HepG2 (cell line): ENCODE measurements around the gene GNB4. TPM values are rescaled to one million over a fixed set of nuclear protein-coding genes. Genes with fewer than 3 reads are reported as not detected.

Source experiments
- CAMTA2 ChIP-seq: sonication (generic); formaldehyde crosslinking; IDR thresholded peaks from 2 replicates; pipeline ENCODE4 v1.4.0; 2020; ENCODE audit warnings: mild to moderate bottlenecking, missing genetic modification reagents, borderline replicate concordance
- GABPB1 ChIP-seq: IDR thresholded peaks from 2 replicates; pipeline ENCODE4 v1.6.1; 2016; ENCODE audit warnings: mild to moderate bottlenecking, missing genetic modification reagents, moderate library complexity, missing compliant biosample characterization
- HDAC2 ChIP-seq: sonication (generic); formaldehyde crosslinking; IDR thresholded peaks from 2 replicates; pipeline ENCODE4 v1.4.0; 2020; ENCODE audit warnings: missing genetic modification reagents
- HMGXB4 ChIP-seq, 2 experiments: sonication (generic) in 1 of 2; formaldehyde crosslinking in 1 of 2; IDR thresholded peaks; 2 replicates each; pipeline versions ENCODE4 v1.4.0 to v1.6.1; 2018 to 2020; ENCODE audit warnings: missing genetic modification reagents in 2 of 2, borderline replicate concordance in 1 of 2, low read depth in 1 of 2, mild to moderate bottlenecking in 1 of 2, missing biosample characterization in 1 of 2
- KMT2A ChIP-seq: sonication (generic); formaldehyde crosslinking; IDR thresholded peaks from 2 replicates; pipeline ENCODE4 v1.4.0; 2020; ENCODE audit warnings: missing genetic modification reagents
- MLLT10 ChIP-seq: sonication (generic); formaldehyde crosslinking; IDR thresholded peaks from 2 replicates; pipeline ENCODE4 v1.4.0; 2020; ENCODE audit warnings: missing genetic modification reagents
- MTA3 ChIP-seq: sonication (generic); formaldehyde crosslinking; IDR thresholded peaks from 2 replicates; pipeline ENCODE4 v1.4.0; 2020; ENCODE audit warnings: missing genetic modification reagents
- MTERF4 ChIP-seq: sonication (generic); formaldehyde crosslinking; IDR thresholded peaks from 2 replicates; pipeline ENCODE4 v1.8.0; 2023; ENCODE audit warnings: mild to moderate bottlenecking, missing genetic modification reagents
- NR2F1 ChIP-seq, 2 experiments: fragments of 450-650 bp in 1 of 2; formaldehyde crosslinking in 1 of 2; IDR thresholded peaks; 2 replicates each; pipeline versions ENCODE4 v1.5.0 to v1.6.1; 2016 to 2020; ENCODE audit warnings: mild to moderate bottlenecking in 1 of 2, missing compliant biosample characterization in 1 of 2, missing genetic modification reagents in 1 of 2, moderate library complexity in 1 of 2
- NR3C1 ChIP-seq: sonication (generic); formaldehyde crosslinking; IDR thresholded peaks from 2 replicates; pipeline ENCODE4 v1.4.0; 2020; ENCODE audit warnings: missing genetic modification reagents
- PHB2 ChIP-seq: fragments of 450-650 bp; IDR thresholded peaks from 2 replicates; pipeline ENCODE4 v1.6.1; 2018; ENCODE audit not compliant: partially characterized antibody
- PHF20 ChIP-seq: sonication (generic); formaldehyde crosslinking; IDR thresholded peaks from 2 replicates; pipeline ENCODE4 v1.5.0; 2020; ENCODE audit warnings: mild to moderate bottlenecking, missing genetic modification reagents
- PHF21A ChIP-seq: sonication (generic); formaldehyde crosslinking; IDR thresholded peaks from 2 replicates; pipeline ENCODE4 v1.5.0; 2020; ENCODE audit warnings: mild to moderate bottlenecking, missing genetic modification reagents
- ZBTB44 ChIP-seq: sonication (generic); formaldehyde crosslinking; IDR thresholded peaks from 2 replicates; pipeline ENCODE4 v1.4.0; 2020; ENCODE audit warnings: missing genetic modification reagents
- ZFY ChIP-seq: sonication (generic); formaldehyde crosslinking; IDR thresholded peaks from 2 replicates; pipeline ENCODE4 v1.4.0; 2020; ENCODE audit warnings: missing genetic modification reagents
- ZFYVE20 ChIP-seq: sonication (generic); formaldehyde crosslinking; IDR thresholded peaks from 2 replicates; pipeline ENCODE4 v1.8.0; 2023; ENCODE audit warnings: low read depth, mild to moderate bottlenecking, moderate library complexity, missing genetic modification reagents, borderline replicate concordance
- ZNF143 ChIP-seq: sonication (generic); formaldehyde crosslinking; IDR thresholded peaks from 2 replicates; pipeline ENCODE4 v1.4.0; 2020; ENCODE audit warnings: missing genetic modification reagents
- ZNF230 ChIP-seq: sonication (generic); formaldehyde crosslinking; IDR thresholded peaks from 2 replicates; pipeline ENCODE4 v1.4.0; 2020; ENCODE audit warnings: mild to moderate bottlenecking, missing genetic modification reagents
- ZNF34 ChIP-seq: sonication (generic); formaldehyde crosslinking; IDR thresholded peaks from 2 replicates; pipeline ENCODE4 v1.4.0; 2020; ENCODE audit warnings: mild to moderate bottlenecking, missing genetic modification reagents, borderline replicate concordance
- ZNF597 ChIP-seq: sonication (generic); formaldehyde crosslinking; IDR thresholded peaks from 2 replicates; pipeline ENCODE4 v1.5.0; 2020; ENCODE audit warnings: missing genetic modification reagents
- ZNF605 ChIP-seq: sonication (generic); formaldehyde crosslinking; IDR thresholded peaks from 2 replicates; pipeline ENCODE4 v1.8.0; 2022; ENCODE audit warnings: mild to moderate bottlenecking, missing genetic modification reagents
- ZNF737 ChIP-seq: sonication (generic); formaldehyde crosslinking; IDR thresholded peaks from 2 replicates; pipeline ENCODE4 v1.5.0; 2020; ENCODE audit warnings: missing genetic modification reagents, mild to moderate bottlenecking, borderline replicate concordance
- ZNF773 ChIP-seq: sonication (generic); formaldehyde crosslinking; IDR thresholded peaks from 2 replicates; pipeline ENCODE4 v1.4.0; 2020; ENCODE audit warnings: missing genetic modification reagents, borderline replicate concordance
- ZNF839 ChIP-seq: sonication (generic); formaldehyde crosslinking; IDR thresholded peaks from 2 replicates; pipeline ENCODE4 v1.4.0; 2020; ENCODE audit warnings: missing genetic modification reagents, mild to moderate bottlenecking, borderline replicate concordance
- ZNF891 ChIP-seq: sonication (generic); formaldehyde crosslinking; IDR thresholded peaks from 2 replicates; pipeline ENCODE4 v1.5.0; 2020; ENCODE audit warnings: mild to moderate bottlenecking, missing genetic modification reagents
- polyA plus RNA-seq, 8 experiments: library from polyadenylated mRNA; depleted of rRNA in 3 of 8; stranded (reverse) in 7 of 8; unstranded in 1 of 8; fragments of >200 nt; fragmentation: Illumina TruSeq in 4 of 8; extraction: Trizol in 4 of 8; gene quantifications; 2 replicates each; pipeline versions ENCODE4 v1.2.1 to v1.2.3, GENCODE V29; 2011 to 2016; ENCODE audit warnings: low read depth in 4 of 8, missing spikeins in 1 of 8, mixed read lengths in 1 of 8; ENCODE audit not compliant: insufficient read depth in 1 of 8
- total RNA-seq, 5 experiments: library from RNA; depleted of rRNA; stranded (reverse); fragments of >200 nt; fragmentation: Illumina TruSeq; extraction: Trizol; gene quantifications; 2 replicates each; pipeline ENCODE4 v1.2.3, GENCODE V29; 2016; ENCODE audit warnings: low read depth in 1 of 5

The GNB4 gene
- total and polyA plus RNA-seq, 2 of the 13 experiments (the other 11 are each of a cell fraction or from before 2014, with no cell fraction given): 0.07 to 0.13 TPM

- TF ChIP-seq ZNF34 (peak; percentile 57; the same call in 1 of the 2 replicates), CAMTA2 (CRISPR knock-in tag) (no peak), ZFY (CRISPR knock-in tag) (peak; percentile 81), PHF20 (peak; percentile 78), KMT2A (peak; percentile 93), MTERF4 (CRISPR knock-in tag) (no peak), ZNF143 (peak; percentile 42; the same call in 1 of the 2 replicates), PHB2 (no peak), NR3C1 (CRISPR knock-in tag) (no peak), ZFYVE20 (CRISPR knock-in tag) (no peak), NR2F1 (CRISPR knock-in tag; IDR thresholded peaks at IDR 0.05) (no peak), ZNF597 (CRISPR knock-in tag) (no peak), HMGXB4 (CRISPR knock-in tag; IDR thresholded peaks at IDR 0.05; ENCODE audit: borderline replicate concordance in 1 of 2, low read depth in 1 of 2) (peak; percentile 58 to 84), ZNF605 (CRISPR knock-in tag) (peak; percentile 87), ZNF773 (CRISPR knock-in tag) (no peak), PHF21A (CRISPR knock-in tag) (no peak), MTA3 (CRISPR knock-in tag) (no peak), ZNF737 (CRISPR knock-in tag) (no peak), ZBTB44 (CRISPR knock-in tag) (no peak), MLLT10 (no peak), ZNF891 (no peak), ZNF839 (CRISPR knock-in tag) (no peak), ZNF230 (CRISPR knock-in tag) (no peak), GABPB1 (CRISPR knock-in tag) (peak; percentile 96), HDAC2 (peak; percentile 50; the same call in 1 of the 2 replicates)
These were observed 103.7 kb downstream of the GNB4 start, which contains the start of gene MFN1 (continued) for GRCh38 chr3:179347345-179348194.
